ENCODE data around the gene THAP7. TPM values are rescaled to one million over a fixed set of nuclear protein-coding genes. Genes with fewer than 3 reads are reported as not detected.

Gene THAP7
- total and polyA plus RNA-seq, 2 of the 13 experiments (the other 11 are each of a cell fraction or from before 2014, with no cell fraction given) = 13.0 to 25.5 TPM

DNA sequence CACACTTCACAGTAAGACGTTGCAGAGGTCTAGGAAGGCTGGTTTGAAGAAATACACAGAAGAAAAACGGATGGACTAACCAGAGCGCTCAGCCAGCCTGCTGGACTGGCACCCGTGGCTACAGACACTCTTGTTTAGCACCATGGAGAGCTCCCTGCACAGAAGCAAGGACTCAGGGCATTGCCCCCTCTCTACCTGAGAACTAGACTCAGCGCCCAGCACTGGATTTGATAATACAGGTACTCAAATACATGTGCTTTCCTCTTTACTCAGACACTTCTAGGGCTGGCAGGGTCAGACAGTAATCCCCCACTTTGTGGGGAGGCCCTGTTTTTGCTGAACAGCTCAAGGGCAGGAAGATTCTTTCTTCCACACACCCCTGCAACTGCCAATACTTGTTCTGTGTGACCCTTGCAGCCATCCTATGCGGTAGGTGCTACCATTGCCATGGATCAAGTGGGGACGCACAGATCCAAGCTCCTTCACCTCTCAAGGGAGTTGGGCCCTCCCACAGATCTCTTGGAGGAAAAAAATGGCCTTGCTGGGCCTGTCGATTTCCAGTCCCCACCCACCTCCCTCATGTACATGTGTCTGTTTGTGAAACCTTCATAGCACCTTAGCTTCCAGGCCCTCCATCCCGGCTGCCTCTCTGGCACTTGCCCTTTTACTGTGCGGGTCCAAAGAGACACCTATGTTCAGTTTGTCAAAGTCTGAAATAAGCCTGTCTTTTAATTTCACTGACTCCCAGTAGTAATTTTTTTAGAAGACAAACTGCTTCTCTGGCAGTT lies 7.9 kb upstream of the THAP7 start (continued):
- TF ChIP-seq ZNF317 (CRISPR knock-in tag; IDR thresholded peaks at IDR 0.05) (no peak), ZSCAN20 (CRISPR knock-in tag; IDR thresholded peaks at IDR 0.05; ENCODE audit: borderline replicate concordance) (no peak), ZNF766 (CRISPR knock-in tag; IDR thresholded peaks at IDR 0.05; ENCODE audit: borderline replicate concordance) (peak; percentile 74; the same call in 1 of the 2 replicates), HDAC2 (CRISPR knock-in tag; IDR thresholded peaks at IDR 0.05) (peak; percentile 84), CC2D1A (CRISPR knock-in tag; IDR thresholded peaks at IDR 0.05) (no peak), ZFYVE20 (CRISPR knock-in tag; IDR thresholded peaks at IDR 0.05; ENCODE audit: borderline replicate concordance, low read depth) (0 out of 2 replicates have a peak, but pooled peaks have one; percentile 49), DR1 (CRISPR knock-in tag; IDR thresholded peaks at IDR 0.05) (no peak), SPEN (CRISPR knock-in tag; IDR thresholded peaks at IDR 0.05; ENCODE audit: low read depth) (0 out of 2 replicates have a peak, but pooled peaks have one; percentile 43), NFE2L2 (IDR thresholded peaks at IDR 0.05; ENCODE audit: low read length) (no peak), POLR2G (IDR thresholded peaks at IDR 0.05; ENCODE audit: low read depth, low read length) (no peak), HOXA3 (CRISPR knock-in tag; IDR thresholded peaks at IDR 0.05) (peak; percentile 44; the same call in 1 of the 2 replicates), ZNF20 (CRISPR knock-in tag; IDR thresholded peaks at IDR 0.05) (no peak), CCDC6 (CRISPR knock-in tag; IDR thresholded peaks at IDR 0.05) (peak; percentile 67; the same call in 1 of the 2 replicates), ZKSCAN5 (CRISPR knock-in tag; IDR thresholded peaks at IDR 0.05) (no peak)
- TF ChIP-seq, protein P1, sequence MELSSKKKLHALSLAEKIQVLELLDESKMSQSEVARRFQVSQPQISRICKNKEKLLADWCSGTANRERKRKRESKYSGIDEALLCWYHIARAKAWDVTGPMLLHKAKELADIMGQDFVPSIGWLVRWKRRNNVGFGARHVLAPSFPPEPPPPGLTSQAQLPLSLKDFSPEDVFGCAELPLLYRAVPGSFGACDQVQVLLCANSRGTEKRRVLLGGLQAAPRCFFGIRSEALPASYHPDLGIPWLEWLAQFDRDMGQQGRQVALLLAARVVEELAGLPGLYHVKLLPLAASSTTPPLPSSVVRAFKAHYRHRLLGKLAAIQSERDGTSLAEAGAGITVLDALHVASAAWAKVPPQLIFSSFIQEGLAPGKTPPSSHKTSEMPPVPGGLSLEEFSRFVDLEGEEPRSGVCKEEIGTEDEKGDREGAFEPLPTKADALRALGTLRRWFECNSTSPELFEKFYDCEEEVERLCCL (CRISPR knock-in tag; IDR thresholded peaks at IDR 0.05; ENCODE audit: borderline replicate concordance) = no peak; the same call in 1 of the 2 replicates
- TF ChIP-seq, protein P2, sequence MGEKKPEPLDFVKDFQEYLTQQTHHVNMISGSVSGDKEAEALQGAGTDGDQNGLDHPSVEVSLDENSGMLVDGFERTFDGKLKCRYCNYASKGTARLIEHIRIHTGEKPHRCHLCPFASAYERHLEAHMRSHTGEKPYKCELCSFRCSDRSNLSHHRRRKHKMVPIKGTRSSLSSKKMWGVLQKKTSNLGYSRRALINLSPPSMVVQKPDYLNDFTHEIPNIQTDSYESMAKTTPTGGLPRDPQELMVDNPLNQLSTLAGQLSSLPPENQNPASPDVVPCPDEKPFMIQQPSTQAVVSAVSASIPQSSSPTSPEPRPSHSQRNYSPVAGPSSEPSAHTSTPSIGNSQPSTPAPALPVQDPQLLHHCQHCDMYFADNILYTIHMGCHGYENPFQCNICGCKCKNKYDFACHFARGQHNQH (CRISPR knock-in tag; IDR thresholded peaks at IDR 0.05) = peak; percentile 78; the same call in 1 of the 2 replicates
- TF ChIP-seq, protein P3, sequence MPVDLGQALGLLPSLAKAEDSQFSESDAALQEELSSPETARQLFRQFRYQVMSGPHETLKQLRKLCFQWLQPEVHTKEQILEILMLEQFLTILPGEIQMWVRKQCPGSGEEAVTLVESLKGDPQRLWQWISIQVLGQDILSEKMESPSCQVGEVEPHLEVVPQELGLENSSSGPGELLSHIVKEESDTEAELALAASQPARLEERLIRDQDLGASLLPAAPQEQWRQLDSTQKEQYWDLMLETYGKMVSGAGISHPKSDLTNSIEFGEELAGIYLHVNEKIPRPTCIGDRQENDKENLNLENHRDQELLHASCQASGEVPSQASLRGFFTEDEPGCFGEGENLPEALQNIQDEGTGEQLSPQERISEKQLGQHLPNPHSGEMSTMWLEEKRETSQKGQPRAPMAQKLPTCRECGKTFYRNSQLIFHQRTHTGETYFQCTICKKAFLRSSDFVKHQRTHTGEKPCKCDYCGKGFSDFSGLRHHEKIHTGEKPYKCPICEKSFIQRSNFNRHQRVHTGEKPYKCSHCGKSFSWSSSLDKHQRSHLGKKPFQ (CRISPR knock-in tag; IDR thresholded peaks at IDR 0.05; ENCODE audit: insufficient replicate concordance) = no peak
- TF ChIP-seq, protein P4, sequence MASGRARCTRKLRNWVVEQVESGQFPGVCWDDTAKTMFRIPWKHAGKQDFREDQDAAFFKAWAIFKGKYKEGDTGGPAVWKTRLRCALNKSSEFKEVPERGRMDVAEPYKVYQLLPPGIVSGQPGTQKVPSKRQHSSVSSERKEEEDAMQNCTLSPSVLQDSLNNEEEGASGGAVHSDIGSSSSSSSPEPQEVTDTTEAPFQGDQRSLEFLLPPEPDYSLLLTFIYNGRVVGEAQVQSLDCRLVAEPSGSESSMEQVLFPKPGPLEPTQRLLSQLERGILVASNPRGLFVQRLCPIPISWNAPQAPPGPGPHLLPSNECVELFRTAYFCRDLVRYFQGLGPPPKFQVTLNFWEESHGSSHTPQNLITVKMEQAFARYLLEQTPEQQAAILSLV (CRISPR knock-in tag; IDR thresholded peaks at IDR 0.05; ENCODE audit: borderline replicate concordance) = no peak
- TF ChIP-seq, protein P5, sequence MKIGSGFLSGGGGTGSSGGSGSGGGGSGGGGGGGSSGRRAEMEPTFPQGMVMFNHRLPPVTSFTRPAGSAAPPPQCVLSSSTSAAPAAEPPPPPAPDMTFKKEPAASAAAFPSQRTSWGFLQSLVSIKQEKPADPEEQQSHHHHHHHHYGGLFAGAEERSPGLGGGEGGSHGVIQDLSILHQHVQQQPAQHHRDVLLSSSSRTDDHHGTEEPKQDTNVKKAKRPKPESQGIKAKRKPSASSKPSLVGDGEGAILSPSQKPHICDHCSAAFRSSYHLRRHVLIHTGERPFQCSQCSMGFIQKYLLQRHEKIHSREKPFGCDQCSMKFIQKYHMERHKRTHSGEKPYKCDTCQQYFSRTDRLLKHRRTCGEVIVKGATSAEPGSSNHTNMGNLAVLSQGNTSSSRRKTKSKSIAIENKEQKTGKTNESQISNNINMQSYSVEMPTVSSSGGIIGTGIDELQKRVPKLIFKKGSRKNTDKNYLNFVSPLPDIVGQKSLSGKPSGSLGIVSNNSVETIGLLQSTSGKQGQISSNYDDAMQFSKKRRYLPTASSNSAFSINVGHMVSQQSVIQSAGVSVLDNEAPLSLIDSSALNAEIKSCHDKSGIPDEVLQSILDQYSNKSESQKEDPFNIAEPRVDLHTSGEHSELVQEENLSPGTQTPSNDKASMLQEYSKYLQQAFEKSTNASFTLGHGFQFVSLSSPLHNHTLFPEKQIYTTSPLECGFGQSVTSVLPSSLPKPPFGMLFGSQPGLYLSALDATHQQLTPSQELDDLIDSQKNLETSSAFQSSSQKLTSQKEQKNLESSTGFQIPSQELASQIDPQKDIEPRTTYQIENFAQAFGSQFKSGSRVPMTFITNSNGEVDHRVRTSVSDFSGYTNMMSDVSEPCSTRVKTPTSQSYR (CRISPR knock-in tag; IDR thresholded peaks at IDR 0.05; ENCODE audit: borderline replicate concordance) = 0 out of 2 replicates have a peak, but pooled peaks have one; percentile 58
